Common myeloid progenitor, CD34-positive (primary cell): ENCODE data around the gene PMM2.

ENCODE experiments used
- CTCF ChIA-PET: fragments of 350-600 bp; sonication (Branson Sonifier 250); formaldehyde crosslinking; loops from one replicate; lab custom pipeline; 2021; ENCODE audit warnings: antibody characterized with exemption; lab: Charles Lee
- POLR2A ChIA-PET: fragments of 350-600 bp; sonication (Branson Sonifier 250); formaldehyde crosslinking; loops from one replicate; lab custom pipeline; 2021; ENCODE audit warnings: antibody characterized with exemption; lab: Charles Lee
- DNase-seq, 3 donors: peaks; one replicate each; pipeline versions ENCODE4 v3.0.0 to v3.0.0-alpha.2; 2013
- H3K27ac ChIP-seq, 2 experiments: 1 replicate in 1 of 2; 2 replicates in 1 of 2; pipeline ENCODE4 v1.7.0; 2013; ENCODE audit warnings: inconsistent platforms in 2 of 2, low read length in 2 of 2, mild to moderate bottlenecking in 2 of 2, low read depth in 1 of 2, moderate library complexity in 1 of 2; ENCODE audit not compliant: severe bottlenecking in 2 of 2, insufficient read depth in 1 of 2, poor library complexity in 1 of 2
- H3K27me3 ChIP-seq, 5 experiments: replicated peaks in 2 of 5; 1 replicate in 3 of 5; 2 replicates in 2 of 5; pipeline versions ENCODE4 v1.6.1 to v1.7.0; 2013; ENCODE audit warnings: low read length in 4 of 5, mild to moderate bottlenecking in 2 of 5, moderate library complexity in 2 of 5, inconsistent platforms in 1 of 5; ENCODE audit not compliant: insufficient read depth in 5 of 5, control insufficient read depth in 4 of 5
- H3K36me3 ChIP-seq, 4 experiments: 1 replicate in 2 of 4; 2 replicates in 2 of 4; pipeline versions ENCODE4 v1.6.1 to v1.7.0; 2013; ENCODE audit warnings: low read length in 3 of 4, control low read depth in 1 of 4, mild to moderate bottlenecking in 1 of 4; ENCODE audit not compliant: control insufficient read depth in 4 of 4, insufficient read depth in 4 of 4
- H3K4me1 ChIP-seq, 4 experiments: 1 replicate in 3 of 4; 2 replicates in 1 of 4; pipeline versions ENCODE4 v1.6.1 to v1.7.1; 2013; ENCODE audit warnings: low read length in 3 of 4, mild to moderate bottlenecking in 3 of 4, control low read depth in 1 of 4, inconsistent platforms in 1 of 4, moderate library complexity in 1 of 4; ENCODE audit not compliant: control insufficient read depth in 4 of 4, insufficient read depth in 4 of 4; ENCODE audit errors: control extremely low read depth in 1 of 4
- H3K4me3 ChIP-seq, 7 experiments: 1 replicate in 4 of 7; 2 replicates in 3 of 7; pipeline versions ENCODE4 v1.5.1 to v1.7.0; 2013; ENCODE audit warnings: mild to moderate bottlenecking in 7 of 7, low read length in 6 of 7, moderate library complexity in 6 of 7, inconsistent platforms in 2 of 7, low read depth in 2 of 7, control low read depth in 1 of 7; ENCODE audit not compliant: insufficient read depth in 4 of 7, control insufficient read depth in 1 of 7; ENCODE audit errors: extremely low read depth in 1 of 7
- H3K9me3 ChIP-seq, 5 experiments: 1 replicate in 4 of 5; 2 replicates in 1 of 5; pipeline versions ENCODE4 v1.6.1 to v1.7.1; 2013; ENCODE audit warnings: low read length in 4 of 5, mild to moderate bottlenecking in 2 of 5, inconsistent platforms in 1 of 5, low read depth in 1 of 5, moderate library complexity in 1 of 5; ENCODE audit not compliant: control insufficient read depth in 4 of 5, insufficient read depth in 2 of 5; ENCODE audit errors: control extremely low read depth in 1 of 5
- WGBS: methylation state at CpG from one replicate; pipeline ENCODE4 v1.1.5; 2013; ENCODE audit not compliant: insufficient coverage; 5-methylcytosine and 5-hydroxymethylcytosine counted together

The PMM2 gene

DNA sequence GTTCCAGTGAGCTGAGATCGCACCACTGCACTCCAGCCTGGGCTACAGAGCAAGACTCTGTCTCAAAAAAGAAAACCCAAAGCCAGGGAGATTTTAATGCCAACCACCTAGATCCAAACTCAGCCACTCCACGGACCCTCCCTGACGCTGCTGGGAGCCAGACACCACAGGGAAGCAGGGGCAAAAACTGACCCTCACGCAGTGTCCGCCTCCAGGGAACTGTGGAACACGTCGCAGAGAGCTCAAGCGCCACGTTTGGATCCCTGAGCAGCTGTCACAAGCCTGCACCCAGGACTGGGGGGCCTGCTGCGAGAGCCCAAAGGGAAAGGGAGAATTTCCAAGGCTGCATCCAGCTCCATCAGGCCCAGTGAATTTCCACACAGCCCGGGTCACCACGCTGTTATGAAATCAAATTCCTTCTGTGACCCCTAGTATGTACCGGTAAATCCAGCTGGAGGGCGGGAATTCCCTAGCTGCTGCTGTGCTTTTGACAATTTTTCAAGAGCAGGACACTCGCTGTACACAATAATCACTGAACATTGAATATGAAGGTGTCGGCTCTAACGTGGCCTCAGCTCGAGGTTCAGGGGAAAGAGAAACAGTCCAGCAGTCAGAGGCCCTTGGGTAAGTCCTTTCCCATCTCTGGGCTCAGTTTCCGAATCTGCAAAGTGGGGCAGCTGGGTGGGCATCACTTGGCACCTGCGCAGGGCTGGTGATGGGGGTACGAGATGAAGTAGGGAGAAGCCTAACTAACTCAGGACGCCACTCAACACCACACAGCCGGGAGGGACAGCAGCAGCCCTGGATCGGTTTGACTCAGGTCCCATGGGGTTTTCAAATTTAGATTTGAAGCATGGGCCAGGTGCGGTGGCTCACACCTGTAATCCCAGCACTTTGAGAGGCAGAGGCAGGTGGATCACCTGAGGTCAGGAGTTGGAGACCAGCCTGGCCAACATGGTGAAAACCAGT is 62.6 kb downstream of the PMM2 start:
- CTCF ChIA-PET: interaction anchor here (0.7 to 1.3 kb wide), 3 partner anchors 8 to 17 kb away, joined by 3 to 5 read pairs (median 4); partner anchors contain the start of gene CARHSP1
- POLR2A ChIA-PET: no interaction called here
- H3K4me1 ChIP-seq: peaks cover 0 to 16% (median 9%) of the 10 kb centered on the region in 4 experiments
- no peaks in the 10 kb centered on the region for H3K27me3 ChIP-seq
- H3K36me3 ChIP-seq: peaks cover 7 to 51% (median 21%) of the 10 kb centered on the region in 4 experiments
- no peaks in the 10 kb centered on the region for H3K9me3 ChIP-seq
- no peak for DNase-seq
- no peak overlapping the region for H3K27ac ChIP-seq
- H3K4me3 ChIP-seq: no peak overlapping the region
- WGBS: 89% methylated on average over 22 of the region's 25 CpGs

DNA sequence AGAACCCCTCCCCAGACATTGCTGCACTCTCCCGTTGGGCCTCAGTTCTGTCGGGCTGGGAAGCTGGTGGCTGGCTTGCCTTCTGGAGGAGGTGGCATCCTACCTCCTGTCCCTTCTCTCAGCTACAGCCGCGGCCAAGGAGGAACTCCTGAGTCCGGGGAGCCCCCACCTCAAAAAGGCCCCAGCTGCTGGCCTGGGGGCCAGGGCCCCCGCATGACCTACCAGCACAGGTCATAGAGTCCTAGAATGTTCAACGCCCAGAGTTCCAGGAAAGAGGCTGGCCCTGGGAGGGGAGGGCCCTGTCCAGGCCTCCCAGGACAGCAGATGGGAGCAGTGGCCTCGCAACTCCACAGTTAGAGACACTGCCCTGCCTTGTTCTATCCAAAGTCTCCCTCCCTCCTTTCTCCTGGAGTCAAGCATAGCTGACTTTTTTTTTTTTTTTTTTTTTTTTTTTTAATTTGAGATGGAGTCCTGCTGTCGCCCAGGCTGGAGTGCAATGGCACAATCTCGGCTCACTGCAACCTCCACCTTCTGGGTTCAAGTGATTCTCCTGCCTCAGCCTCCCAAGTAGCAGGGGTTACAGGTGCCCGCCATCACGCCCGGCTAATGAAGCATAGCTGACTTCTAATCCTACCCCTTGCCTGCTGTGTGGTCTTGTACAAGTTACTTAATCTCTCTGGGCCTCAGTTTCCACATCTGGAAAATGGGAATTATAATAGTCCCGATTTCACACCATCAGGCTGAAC is 64.1 kb downstream of the PMM2 start:
- DNase-seq: no peak
- POLR2A ChIA-PET: no interaction called here
- no peaks in the 10 kb centered on the region for H3K9me3 ChIP-seq
- CTCF ChIA-PET: interaction anchor here (0.6 to 1.3 kb wide), 6 partner anchors 9 to 295 kb away, joined by 3 to 4 read pairs (median 3); no protein-coding TSS in a partner anchor
- H3K4me3 ChIP-seq: no peak overlapping the region
- 98% methylated on average over 8 of the region's 14 CpGs for WGBS
- no peaks in the 10 kb centered on the region for H3K27me3 ChIP-seq
- H3K27ac ChIP-seq: no peak overlapping the region
- H3K4me1 ChIP-seq: peaks cover 0 to 23% (median 14%) of the 10 kb centered on the region in 4 experiments
- H3K36me3 ChIP-seq: peaks cover 0 to 37% (median 11%) of the 10 kb centered on the region in 4 experiments

DNA sequence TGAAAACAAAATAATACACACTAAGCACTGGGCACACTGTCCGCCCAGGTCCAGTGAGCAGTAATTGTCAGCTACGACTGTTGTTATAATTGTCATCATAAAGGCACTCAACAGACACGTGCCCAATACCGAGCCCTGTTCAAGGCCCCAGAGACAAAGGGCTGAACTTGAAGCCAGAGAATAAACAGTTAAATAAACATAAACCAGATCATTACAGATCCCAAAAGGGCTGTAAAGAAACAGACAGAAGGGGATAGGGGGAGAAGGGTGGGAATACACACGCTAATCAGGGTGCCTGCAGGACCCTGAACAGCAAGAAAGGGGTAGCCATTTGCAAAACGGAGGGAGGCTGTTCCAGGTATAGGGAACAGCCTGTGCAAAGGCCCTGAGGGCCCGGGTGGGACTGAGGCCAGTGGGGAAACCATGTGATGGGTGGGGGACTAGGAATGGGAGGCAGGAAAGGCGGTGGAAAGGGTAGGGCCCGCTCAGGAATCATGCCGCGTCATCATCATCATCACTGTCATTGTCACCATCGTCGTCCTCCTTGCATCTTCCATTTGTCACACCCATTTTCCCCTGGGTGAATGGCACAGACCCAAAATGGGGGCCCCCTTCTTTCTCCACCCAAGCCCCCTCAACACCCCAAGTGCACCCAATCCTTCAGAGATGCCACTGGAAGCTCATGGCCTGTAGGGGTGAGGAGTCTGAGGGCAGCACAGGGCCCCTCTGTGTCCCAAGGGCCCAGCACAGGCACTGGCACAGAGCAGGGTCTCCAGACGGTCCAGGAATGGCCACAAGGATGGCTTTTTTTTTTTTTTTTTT is 64.9 kb downstream of the PMM2 start:
- H3K27me3 ChIP-seq: no peaks in the 10 kb centered on the region
- H3K36me3 ChIP-seq: peaks cover 0 to 34% (median 9%) of the 10 kb centered on the region in 4 experiments
- H3K9me3 ChIP-seq: no peaks in the 10 kb centered on the region
- WGBS: 80% methylated on average over 9 of the region's 14 CpGs
- peaks cover 0 to 28% (median 18%) of the 10 kb centered on the region in 4 experiments for H3K4me1 ChIP-seq
- ChIA-PET POLR2A (no interaction called here), CTCF (interaction anchor here (0.8 to 1.3 kb wide), 4 partner anchors 17 to 295 kb away, joined by 3 to 4 read pairs (median 3); no protein-coding TSS in a partner anchor)
- no peak overlapping the region for H3K27ac ChIP-seq
- no peak for DNase-seq
- H3K4me3 ChIP-seq: no peak overlapping the region

DNA sequence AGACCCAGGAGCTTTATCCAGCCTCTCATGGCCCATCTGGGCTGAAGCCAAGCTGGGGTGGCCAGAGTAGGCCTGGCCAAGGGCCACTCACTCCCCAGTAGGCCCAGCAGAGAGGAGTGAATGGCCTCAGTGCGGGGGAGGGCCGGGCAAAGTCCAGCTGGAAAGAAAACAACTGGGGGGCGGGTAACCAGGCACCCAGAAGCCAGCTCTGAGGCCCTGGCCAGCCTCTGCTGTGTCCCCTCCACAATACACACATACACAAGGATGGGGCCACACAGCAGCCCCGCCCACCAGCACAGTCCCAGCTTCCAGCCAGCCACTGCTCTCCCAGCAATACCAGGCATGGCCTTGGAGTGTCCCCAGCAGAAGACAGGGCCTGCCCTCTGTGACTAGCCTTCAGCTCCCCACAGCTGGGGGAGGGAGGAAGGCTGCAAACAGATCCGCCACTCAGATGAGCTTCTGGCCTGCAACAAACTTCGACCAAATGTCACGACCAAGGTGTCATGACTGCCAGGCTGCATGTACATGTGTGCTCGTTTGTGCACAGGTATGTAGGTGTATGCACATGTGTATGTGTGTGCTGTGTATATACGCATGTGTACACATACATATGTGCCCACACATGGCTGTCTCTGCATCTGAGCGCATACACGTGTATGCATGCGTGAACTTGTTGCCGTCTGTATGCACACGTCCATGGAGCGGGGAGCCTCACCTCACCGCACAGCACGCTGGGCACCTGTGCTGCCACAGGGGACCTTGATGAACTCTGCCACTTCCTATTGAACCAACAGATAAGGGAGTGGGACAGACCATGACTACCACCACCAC is 66.2 kb downstream of the PMM2 start:
- 95% methylated on average over 11 of the region's 17 CpGs for WGBS
- H3K9me3 ChIP-seq: no peaks in the 10 kb centered on the region
- H3K27ac ChIP-seq: no peak overlapping the region
- ChIA-PET CTCF (interaction anchor here (0.8 to 1.4 kb wide), 3 partner anchors 15 to 255 kb away, joined by 3 to 4 read pairs (median 3); no protein-coding TSS in a partner anchor), POLR2A (interaction anchor here (0.6 kb wide), 2 partner anchors 16 to 212 kb away, joined by 3 to 5 read pairs; no protein-coding TSS in a partner anchor)
- no peak overlapping the region for H3K4me3 ChIP-seq
- peaks cover 0 to 24% (median 3%) of the 10 kb centered on the region in 4 experiments for H3K36me3 ChIP-seq
- H3K4me1 ChIP-seq: peaks cover 3 to 37% (median 25%) of the 10 kb centered on the region in 4 experiments
- H3K27me3 ChIP-seq: no peaks in the 10 kb centered on the region
- DNase-seq: no peak

DNA sequence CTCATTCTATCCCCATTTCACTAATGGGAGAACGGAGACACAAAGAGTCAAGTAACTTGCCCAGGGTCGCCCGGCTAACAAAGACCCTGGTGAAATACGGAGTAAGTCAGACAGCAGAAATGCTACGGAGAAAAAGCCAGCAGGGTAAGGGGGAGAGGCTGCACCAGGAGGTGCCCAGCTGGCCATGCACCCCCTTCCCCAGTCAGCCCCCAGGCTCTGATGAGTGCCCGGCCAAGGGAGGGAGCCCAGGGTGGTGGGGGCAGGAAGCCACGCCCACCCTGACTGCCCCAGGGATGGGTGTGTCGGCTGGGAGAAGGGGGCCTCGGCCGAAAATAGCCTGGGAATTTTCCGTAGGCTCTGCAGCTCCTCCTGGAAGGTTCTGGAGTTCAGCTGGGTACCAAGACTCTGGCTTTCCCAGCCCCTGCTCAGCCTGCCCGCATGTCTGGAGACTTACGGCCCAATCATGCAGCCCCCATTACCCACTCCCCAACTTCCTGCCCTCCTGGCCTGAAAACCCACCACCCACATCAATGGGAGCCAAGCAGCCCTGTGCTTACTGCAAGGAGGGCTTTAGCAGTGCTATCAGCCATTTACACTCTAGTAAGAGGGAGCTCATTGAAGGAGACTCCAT is 67.0 kb downstream of the PMM2 start:
- Histone ChIP-seq H3K27me3 (no peaks in the 10 kb centered on the region), H3K36me3 (peaks cover 0 to 17% (median 0%) of the 10 kb centered on the region in 4 experiments), H3K4me3 (no peak overlapping the region), H3K9me3 (no peaks in the 10 kb centered on the region), H3K27ac (no peak overlapping the region), H3K4me1 (peaks cover 3 to 42% (median 29%) of the 10 kb centered on the region in 4 experiments)
- no peak for DNase-seq
- POLR2A ChIA-PET: interaction anchor here (0.6 kb wide), 1 partner anchor 15 kb away, joined by 3 read pairs; no protein-coding TSS in a partner anchor
- CTCF ChIA-PET: interaction anchor here (1.4 kb wide), 1 partner anchor 62 kb away, joined by 3 read pairs; no protein-coding TSS in a partner anchor
- 72% methylated on average over 8 of the region's 13 CpGs for WGBS
